Measurements from ENCODE around the gene DLD.
"Not testable (repeated sequence)": the region's sequence is repeated elsewhere in the genome, so short reads cannot be mapped to it uniquely, and the experiment has no call there.

Gene DLD

GRCh38 chr7:107946451-107946850 lies 55.5 kb downstream of the DLD start:
- peak; percentile 46 for DNase-seq

- DNase-seq, result peak; percentile 42
Observed at GRCh38 chr7:107946881-107947280, 55.9 kb downstream of the DLD start.

GRCh38 chr7:107948645-107949442 lies 57.9 kb downstream of the DLD start:
- peak; percentile 96 for DNase-seq

DNA sequence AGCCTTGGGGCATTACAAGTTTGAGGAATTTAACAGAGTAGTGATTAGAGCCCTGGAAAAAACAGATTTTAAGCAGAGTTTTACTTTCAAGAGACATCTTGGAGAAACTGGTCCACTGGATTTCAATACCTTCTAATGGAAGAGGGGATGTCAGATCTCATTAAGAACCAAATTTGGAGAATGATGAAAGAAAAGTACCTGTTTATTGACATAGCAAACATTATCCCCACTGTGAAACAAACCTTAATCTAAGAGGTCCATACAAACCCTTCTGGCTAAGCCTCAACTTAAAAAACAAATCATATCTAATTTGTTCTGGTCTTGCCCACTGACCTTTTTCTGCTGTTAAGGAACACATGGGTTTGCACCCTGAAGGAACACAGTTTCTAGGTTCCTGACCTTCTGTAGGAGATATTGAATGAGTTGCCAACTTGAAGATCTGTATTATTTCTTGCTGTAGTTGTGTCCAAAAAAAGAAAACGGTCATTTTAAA lies 58.5 kb downstream of the DLD start:
- no peak for DNase-seq

- no peak for DNase-seq
Observed at GRCh38 chr7:107951172-107951787, 60.3 kb downstream of the DLD start.

DNA sequence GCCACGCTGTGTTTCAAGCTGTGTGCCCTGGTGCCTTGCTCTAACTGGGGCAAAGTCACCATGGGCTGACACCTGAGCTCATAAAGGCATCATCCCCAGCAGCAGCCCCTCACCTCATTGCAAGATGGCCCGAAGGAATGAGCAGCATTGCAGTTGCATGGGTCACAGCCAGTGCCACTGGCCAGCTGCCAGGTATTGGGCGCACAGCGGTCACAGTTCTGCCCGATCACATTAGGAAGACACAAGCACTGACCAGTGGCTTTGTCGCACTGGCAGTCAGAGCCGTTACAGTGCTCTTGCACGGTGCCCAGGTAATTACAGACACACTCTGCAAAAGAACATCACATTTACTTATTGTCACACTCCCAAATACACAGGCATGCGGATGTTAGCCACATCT lies 60.9 kb downstream of the DLD start:
- no peak for DNase-seq

GRCh38 chr7:107953265-107953923 lies 62.4 kb downstream of the DLD start:
- DNase-seq, result no peak

GRCh38 chr7:107953924-107954303 lies 62.9 kb downstream of the DLD start:
- peak; percentile 41 for DNase-seq

- no peak for DNase-seq
Observed at GRCh38 chr7:107955394-107955793, 64.4 kb downstream of the DLD start.

DNA sequence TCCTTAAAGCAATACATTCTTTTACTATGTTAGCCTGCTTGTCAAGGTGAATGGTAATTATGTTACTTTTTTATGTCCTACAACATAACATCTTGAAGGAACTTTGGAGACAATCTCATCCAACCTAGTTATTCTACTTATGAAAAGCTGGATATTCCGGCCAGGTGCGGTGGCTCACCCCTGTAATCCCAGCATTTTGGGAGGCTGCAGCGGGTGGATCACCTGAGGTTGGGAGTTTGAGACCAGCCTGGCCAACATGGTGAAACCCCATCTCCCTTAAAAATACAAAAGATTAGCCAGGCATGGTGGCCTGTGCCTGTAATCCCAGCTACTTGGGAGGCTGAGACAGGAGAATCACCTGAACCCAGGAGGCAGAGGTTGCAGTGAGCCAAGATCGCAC lies 66.0 kb downstream of the DLD start:
- DNase-seq, result not testable (repeated sequence)

DNA sequence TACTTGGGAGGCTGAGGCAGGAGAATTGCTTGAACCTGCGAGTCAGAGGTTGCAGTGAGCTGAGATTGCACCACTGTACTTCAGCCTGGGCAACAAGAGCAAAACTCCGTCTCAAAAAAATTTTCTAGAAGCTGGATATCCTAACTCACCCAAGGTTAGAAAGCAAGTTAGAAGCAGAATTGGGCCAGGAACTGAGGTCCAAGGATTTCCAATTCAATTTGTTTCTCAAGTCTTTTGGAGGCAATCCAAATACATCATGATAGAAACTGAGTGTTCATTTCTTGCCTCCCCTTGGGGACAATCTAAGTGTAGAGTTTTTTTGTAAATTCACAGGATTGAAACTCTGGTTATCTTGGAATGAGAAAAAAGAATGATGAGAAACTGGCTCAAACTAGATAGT lies 66.5 kb downstream of the DLD start:
- DNase-seq, result no peak

- peak; percentile 64 for DNase-seq
Observed at GRCh38 chr7:107958764-107959526, 68.0 kb downstream of the DLD start.

DNA sequence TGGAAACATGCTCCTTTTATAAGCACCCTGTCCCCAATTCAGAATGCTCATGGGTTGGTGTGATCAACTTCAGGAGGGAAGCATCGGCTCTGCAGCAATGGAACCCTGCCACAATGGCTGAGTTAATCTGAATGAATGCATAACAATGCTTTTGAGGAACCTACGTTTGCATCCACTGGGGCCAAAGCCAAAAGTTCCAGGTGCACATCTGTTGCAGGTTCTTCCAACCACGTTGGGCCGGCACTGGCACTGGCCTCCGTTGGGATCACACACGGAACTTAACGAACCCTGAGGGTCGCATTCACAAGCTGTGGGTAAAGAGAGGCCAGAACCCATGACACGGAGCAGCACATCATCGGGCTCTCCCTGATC lies 68.5 kb downstream of the DLD start:
- no peak for DNase-seq

- no peak for DNase-seq
Observed at GRCh38 chr7:107960272-107960671, 69.3 kb downstream of the DLD start.

- no peak for DNase-seq
Observed at GRCh38 chr7:107961405-107961804, 70.4 kb downstream of the DLD start.

DNA sequence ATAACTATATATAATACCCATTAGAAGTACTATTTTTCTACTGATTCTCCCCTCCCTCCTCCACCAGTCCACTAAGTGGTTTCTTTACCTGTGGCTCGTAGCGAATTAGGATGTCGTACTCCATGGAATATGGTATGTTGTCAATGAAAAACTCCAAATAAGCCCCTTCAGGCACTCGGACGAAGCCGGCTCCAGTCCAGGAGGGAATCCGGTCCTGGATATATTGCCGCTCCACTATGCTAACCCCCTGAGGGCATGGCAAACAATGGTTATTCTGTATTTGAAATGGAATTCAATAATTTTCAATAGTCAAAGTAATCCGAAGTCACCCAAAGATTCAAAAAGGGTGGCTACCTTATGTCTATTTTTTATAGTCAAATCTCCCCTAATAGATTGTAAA lies 71.8 kb downstream of the DLD start:
- no peak for DNase-seq

GRCh38 chr7:107964510-107964909 lies 73.5 kb downstream of the DLD start:
- no peak for DNase-seq

- peak; percentile 88 for DNase-seq
Observed at GRCh38 chr7:107966711-107967110, 75.7 kb downstream of the DLD start.

DNA sequence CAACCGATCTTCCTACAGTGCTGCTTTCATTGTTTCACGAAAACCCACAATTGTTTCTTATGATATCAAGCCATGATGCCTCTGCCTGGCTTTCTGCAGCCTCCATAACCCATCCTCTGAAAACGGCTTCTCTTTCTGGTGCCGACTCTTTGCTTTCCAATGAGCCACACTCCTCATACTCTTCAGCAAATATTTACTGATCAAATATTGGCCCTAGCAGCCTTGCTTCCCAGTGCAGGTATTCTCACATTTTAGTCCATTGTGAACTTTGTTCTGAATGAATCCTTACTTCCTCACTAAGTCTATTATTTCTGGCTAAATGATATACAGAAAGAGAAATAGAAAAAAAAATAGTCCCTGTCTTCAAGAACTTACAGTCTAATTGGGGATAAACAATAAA lies 76.4 kb downstream of the DLD start:
- DNase-seq, result no peak

GRCh38 chr7:107968449-107968848 lies 77.5 kb downstream of the DLD start:
- DNase-seq, result no peak

GRCh38 chr7:107969856-107970255 lies 78.9 kb downstream of the DLD start:
- no peak for DNase-seq

Measured in EL (cell line).